Neural cell (in vitro differentiated cells): Measurements from ENCODE around the gene SLC26A9. TPM values are rescaled to one million over a fixed set of nuclear protein-coding genes. Genes with fewer than 3 reads are reported as not detected.

Experiments
- H2AFZ ChIP-seq: fragments of 200-600, 300-800 bp; sonication (generic), shearing (Covaris generic); 2 replicates; pipeline ENCODE4 v1.6.0; 2014; ENCODE audit warnings: low read depth, mild to moderate bottlenecking, antibody characterized with exemption, low read length, moderate library complexity
- H3F3A ChIP-seq: fragments of 200-600 bp; shearing (Covaris generic); 2 replicates; pipeline ENCODE4 v1.6.1; 2016; ENCODE audit warnings: mild to moderate bottlenecking, moderate library complexity, mixed read lengths, antibody characterized with exemption, low read length; ENCODE audit not compliant: insufficient read depth, poor library complexity, severe bottlenecking
- H3K27ac ChIP-seq: fragments of 200-600, 300-800 bp; sonication (generic), shearing (Covaris generic); 2 replicates; pipeline ENCODE4 v1.5.1; 2014; ENCODE audit warnings: mild to moderate bottlenecking, low read length, moderate library complexity
- H3K27me3 ChIP-seq: fragments of 300-800, 200-600 bp; sonication (generic), shearing (Covaris generic); 2 replicates; pipeline ENCODE4 v1.6.0; 2014; ENCODE audit warnings: mild to moderate bottlenecking, low read depth, low read length, moderate library complexity; ENCODE audit not compliant: insufficient read depth
- H3K36me3 ChIP-seq: fragments of 300-800, 200-600 bp; sonication (generic), shearing (Covaris generic); 2 replicates; pipeline ENCODE4 v1.5.1; 2014; ENCODE audit warnings: mild to moderate bottlenecking, antibody characterized with exemption, low read length, moderate library complexity; ENCODE audit not compliant: insufficient read depth
- H3K4me2 ChIP-seq: fragments of 300-800, 200-600 bp; sonication (generic), shearing (Covaris generic); 2 replicates; pipeline ENCODE4 v1.6.0; 2014; ENCODE audit warnings: mild to moderate bottlenecking, low read length
- H3K4me3 ChIP-seq: fragments of 300-800, 200-600 bp; sonication (generic), shearing (Covaris generic); 2 replicates; pipeline ENCODE4 v1.5.1; 2014; ENCODE audit warnings: mild to moderate bottlenecking, low read length, moderate library complexity
- H3K79me2 ChIP-seq: fragments of 200-600 bp; shearing (Covaris generic); replicated peaks from 2 replicates; pipeline ENCODE4 v1.6.0; 2014; ENCODE audit warnings: mild to moderate bottlenecking, low read length, moderate library complexity; ENCODE audit not compliant: insufficient read depth
- H3K9ac ChIP-seq: fragments of 300-800, 200-600 bp; sonication (generic), shearing (Covaris generic); 2 replicates; pipeline ENCODE4 v1.6.1; 2016; ENCODE audit warnings: mild to moderate bottlenecking, low read length, mixed read lengths
- H3K9me2 ChIP-seq: fragments of 200-600 bp; shearing (Covaris generic); 2 replicates; pipeline ENCODE4 v1.6.1; 2016; ENCODE audit warnings: mild to moderate bottlenecking, low read length, mixed read lengths; ENCODE audit not compliant: insufficient read depth
- H3K9me3 ChIP-seq: fragments of 200-600, 300-800 bp; sonication (generic), shearing (Covaris generic); 2 replicates; pipeline ENCODE4 v1.6.1; 2016; ENCODE audit warnings: mild to moderate bottlenecking, mixed run types, low read length, moderate library complexity, mixed read lengths
- H4K20me1 ChIP-seq: fragments of 200-600 bp; shearing (Covaris generic); 2 replicates; pipeline ENCODE4 v1.6.1; 2016; ENCODE audit warnings: mild to moderate bottlenecking, mixed run types; ENCODE audit not compliant: insufficient read depth
- EP300 ChIP-seq: fragments of 450-650 bp; conservative IDR thresholded peaks from 2 replicates; pipeline ENCODE4 v1.6.1; 2014; ENCODE audit warnings: antibody characterized with exemption, mild to moderate bottlenecking, moderate library complexity; ENCODE audit not compliant: poor library complexity, severe bottlenecking
- EZH2 ChIP-seq: fragments of 200-600, 300-800 bp; shearing (Covaris generic), sonication (generic); IDR thresholded peaks from 2 replicates; pipeline ENCODE4 v1.6.1; 2014; ENCODE audit warnings: antibody characterized with exemption, low read length, borderline replicate concordance, mild to moderate bottlenecking; ENCODE audit not compliant: insufficient read depth, poor library complexity, severe bottlenecking
- MXI1 ChIP-seq: fragments of 450-650 bp; conservative IDR thresholded peaks from 2 replicates; pipeline ENCODE4 v1.6.1; 2014; ENCODE audit warnings: antibody characterized with exemption, mild to moderate bottlenecking; ENCODE audit not compliant: poor library complexity, severe bottlenecking
- POLR2AphosphoS5 ChIP-seq: IDR thresholded peaks from 2 replicates; pipeline ENCODE4 v1.6.1; 2012
- SMC3 ChIP-seq: fragments of 450-650 bp; conservative IDR thresholded peaks from 2 replicates; pipeline ENCODE4 v1.6.1; 2014; ENCODE audit warnings: antibody characterized with exemption, mild to moderate bottlenecking, moderate library complexity; ENCODE audit not compliant: poor library complexity
- TAF1 ChIP-seq: IDR thresholded peaks from 2 replicates; pipeline ENCODE4 v1.6.1; 2012; ENCODE audit warnings: low read depth
- polyA plus RNA-seq: library from polyadenylated mRNA; depleted of rRNA; stranded (reverse); fragments of >200 nt; gene quantifications from 2 replicates; pipeline ENCODE4 v1.2.3, GENCODE V29; 2014
- TF ChIP-seq, protein P1 (sequence below): fragments of 450-650 bp; IDR thresholded peaks from 2 replicates; pipeline ENCODE4 v1.5.1; 2014; ENCODE audit warnings: antibody characterized with exemption, mild to moderate bottlenecking, moderate library complexity; ENCODE audit not compliant: poor library complexity, severe bottlenecking
- TF ChIP-seq, protein P2 (sequence below): IDR thresholded peaks from 2 replicates; pipeline ENCODE4 v1.6.1; 2012; ENCODE audit warnings: borderline replicate concordance

SLC26A9 gene
- polyA plus RNA-seq, 1 donor from 2014 or later: not detected

- Histone ChIP-seq H3K9ac (no peak overlapping the region), H3K79me2 (no peaks in the 10 kb centered on the region)
- no peak for TF ChIP-seq EZH2
- TF ChIP-seq TAF1: no peak
- no peak for TF ChIP-seq SMC3
- TF ChIP-seq, protein P1, sequence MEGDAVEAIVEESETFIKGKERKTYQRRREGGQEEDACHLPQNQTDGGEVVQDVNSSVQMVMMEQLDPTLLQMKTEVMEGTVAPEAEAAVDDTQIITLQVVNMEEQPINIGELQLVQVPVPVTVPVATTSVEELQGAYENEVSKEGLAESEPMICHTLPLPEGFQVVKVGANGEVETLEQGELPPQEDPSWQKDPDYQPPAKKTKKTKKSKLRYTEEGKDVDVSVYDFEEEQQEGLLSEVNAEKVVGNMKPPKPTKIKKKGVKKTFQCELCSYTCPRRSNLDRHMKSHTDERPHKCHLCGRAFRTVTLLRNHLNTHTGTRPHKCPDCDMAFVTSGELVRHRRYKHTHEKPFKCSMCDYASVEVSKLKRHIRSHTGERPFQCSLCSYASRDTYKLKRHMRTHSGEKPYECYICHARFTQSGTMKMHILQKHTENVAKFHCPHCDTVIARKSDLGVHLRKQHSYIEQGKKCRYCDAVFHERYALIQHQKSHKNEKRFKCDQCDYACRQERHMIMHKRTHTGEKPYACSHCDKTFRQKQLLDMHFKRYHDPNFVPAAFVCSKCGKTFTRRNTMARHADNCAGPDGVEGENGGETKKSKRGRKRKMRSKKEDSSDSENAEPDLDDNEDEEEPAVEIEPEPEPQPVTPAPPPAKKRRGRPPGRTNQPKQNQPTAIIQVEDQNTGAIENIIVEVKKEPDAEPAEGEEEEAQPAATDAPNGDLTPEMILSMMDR: no peak
These were observed 19.6 kb upstream of the SLC26A9 start for GRCh38 chr1:205962821-205963221.

DNA sequence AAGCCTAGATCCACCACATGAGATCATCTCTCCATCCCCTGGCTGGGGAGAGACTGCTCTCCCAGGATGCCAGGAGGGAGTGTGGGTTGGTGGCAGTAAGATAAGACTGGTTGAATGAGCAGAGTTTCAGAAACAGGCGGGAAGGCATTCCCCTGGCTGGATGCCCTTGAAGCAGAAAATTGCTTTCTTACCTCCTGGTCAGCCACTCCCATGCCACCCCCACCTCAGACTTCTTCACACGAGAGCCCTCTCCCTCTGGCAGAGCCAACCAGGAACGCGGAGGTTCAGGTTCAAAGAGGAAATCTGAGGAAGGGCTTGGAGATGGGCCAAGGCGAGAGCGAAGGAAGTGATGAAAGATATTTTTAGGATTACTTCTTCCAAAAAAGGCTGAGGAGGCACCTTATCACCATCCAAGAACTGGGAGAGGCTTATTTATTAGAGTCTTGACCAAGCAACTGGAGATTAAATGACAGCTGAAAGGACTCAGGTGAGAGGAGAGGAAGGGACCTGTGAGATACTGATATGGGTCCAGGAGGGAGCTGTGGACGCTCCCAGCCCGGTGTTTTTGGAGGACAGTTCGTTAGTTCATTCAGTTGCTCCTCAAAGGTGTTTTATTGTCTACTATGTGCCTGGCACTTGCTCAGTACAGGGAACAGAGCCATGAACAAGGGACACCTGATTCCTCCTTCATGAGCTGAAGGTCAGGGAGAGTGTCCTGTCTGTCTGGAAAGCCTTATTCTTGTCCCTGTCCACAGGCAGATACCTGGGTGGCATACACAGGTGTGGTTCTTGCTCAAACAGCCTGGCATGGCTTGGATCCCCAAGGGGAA, 18.9 kb upstream of the SLC26A9 start:
- no peaks in the 10 kb centered on the region for H3K36me3 ChIP-seq
- no peaks in the 10 kb centered on the region for H3K27me3 ChIP-seq
- no peaks in the 10 kb centered on the region for H3F3A ChIP-seq
- H3K27ac ChIP-seq: no peak overlapping the region
- H4K20me1 ChIP-seq: no peaks in the 10 kb centered on the region
- H3K9me3 ChIP-seq: no peaks in the 10 kb centered on the region
- H3K79me2 ChIP-seq: no peaks in the 10 kb centered on the region
- no peaks in the 10 kb centered on the region for H3K9me2 ChIP-seq
- no peak overlapping the region for H3K4me3 ChIP-seq
- TF ChIP-seq MXI1 (no peak), POLR2AphosphoS5 (no peak), EP300 (no peak), EZH2 (no peak)
- TF ChIP-seq, protein P1: no peak
- TF ChIP-seq, protein P2, sequence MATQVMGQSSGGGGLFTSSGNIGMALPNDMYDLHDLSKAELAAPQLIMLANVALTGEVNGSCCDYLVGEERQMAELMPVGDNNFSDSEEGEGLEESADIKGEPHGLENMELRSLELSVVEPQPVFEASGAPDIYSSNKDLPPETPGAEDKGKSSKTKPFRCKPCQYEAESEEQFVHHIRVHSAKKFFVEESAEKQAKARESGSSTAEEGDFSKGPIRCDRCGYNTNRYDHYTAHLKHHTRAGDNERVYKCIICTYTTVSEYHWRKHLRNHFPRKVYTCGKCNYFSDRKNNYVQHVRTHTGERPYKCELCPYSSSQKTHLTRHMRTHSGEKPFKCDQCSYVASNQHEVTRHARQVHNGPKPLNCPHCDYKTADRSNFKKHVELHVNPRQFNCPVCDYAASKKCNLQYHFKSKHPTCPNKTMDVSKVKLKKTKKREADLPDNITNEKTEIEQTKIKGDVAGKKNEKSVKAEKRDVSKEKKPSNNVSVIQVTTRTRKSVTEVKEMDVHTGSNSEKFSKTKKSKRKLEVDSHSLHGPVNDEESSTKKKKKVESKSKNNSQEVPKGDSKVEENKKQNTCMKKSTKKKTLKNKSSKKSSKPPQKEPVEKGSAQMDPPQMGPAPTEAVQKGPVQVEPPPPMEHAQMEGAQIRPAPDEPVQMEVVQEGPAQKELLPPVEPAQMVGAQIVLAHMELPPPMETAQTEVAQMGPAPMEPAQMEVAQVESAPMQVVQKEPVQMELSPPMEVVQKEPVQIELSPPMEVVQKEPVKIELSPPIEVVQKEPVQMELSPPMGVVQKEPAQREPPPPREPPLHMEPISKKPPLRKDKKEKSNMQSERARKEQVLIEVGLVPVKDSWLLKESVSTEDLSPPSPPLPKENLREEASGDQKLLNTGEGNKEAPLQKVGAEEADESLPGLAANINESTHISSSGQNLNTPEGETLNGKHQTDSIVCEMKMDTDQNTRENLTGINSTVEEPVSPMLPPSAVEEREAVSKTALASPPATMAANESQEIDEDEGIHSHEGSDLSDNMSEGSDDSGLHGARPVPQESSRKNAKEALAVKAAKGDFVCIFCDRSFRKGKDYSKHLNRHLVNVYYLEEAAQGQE: no peak
- H2AFZ ChIP-seq: no peak overlapping the region
- no peak overlapping the region for H3K4me2 ChIP-seq
- no peak overlapping the region for H3K9ac ChIP-seq

More at GRCh38 chr1:205962821-205963221, 19.6 kb upstream of the SLC26A9 start:
- H3K4me2 ChIP-seq: no peak overlapping the region
- no peaks in the 10 kb centered on the region for H3K36me3 ChIP-seq
- no peaks in the 10 kb centered on the region for H3K27me3 ChIP-seq
- no peaks in the 10 kb centered on the region for H4K20me1 ChIP-seq
- H3F3A ChIP-seq: no peaks in the 10 kb centered on the region
- no peaks in the 10 kb centered on the region for H3K9me2 ChIP-seq
- no peak overlapping the region for H3K4me3 ChIP-seq
- H2AFZ ChIP-seq: no peak overlapping the region
- H3K27ac ChIP-seq: no peak overlapping the region
- H3K9me3 ChIP-seq: no peaks in the 10 kb centered on the region
